ENCODE results near the gene PIGQ.
A peak's percentile ranks its signal among the peaks of the same experiment; 100 is the strongest.

The PIGQ gene

DNA sequence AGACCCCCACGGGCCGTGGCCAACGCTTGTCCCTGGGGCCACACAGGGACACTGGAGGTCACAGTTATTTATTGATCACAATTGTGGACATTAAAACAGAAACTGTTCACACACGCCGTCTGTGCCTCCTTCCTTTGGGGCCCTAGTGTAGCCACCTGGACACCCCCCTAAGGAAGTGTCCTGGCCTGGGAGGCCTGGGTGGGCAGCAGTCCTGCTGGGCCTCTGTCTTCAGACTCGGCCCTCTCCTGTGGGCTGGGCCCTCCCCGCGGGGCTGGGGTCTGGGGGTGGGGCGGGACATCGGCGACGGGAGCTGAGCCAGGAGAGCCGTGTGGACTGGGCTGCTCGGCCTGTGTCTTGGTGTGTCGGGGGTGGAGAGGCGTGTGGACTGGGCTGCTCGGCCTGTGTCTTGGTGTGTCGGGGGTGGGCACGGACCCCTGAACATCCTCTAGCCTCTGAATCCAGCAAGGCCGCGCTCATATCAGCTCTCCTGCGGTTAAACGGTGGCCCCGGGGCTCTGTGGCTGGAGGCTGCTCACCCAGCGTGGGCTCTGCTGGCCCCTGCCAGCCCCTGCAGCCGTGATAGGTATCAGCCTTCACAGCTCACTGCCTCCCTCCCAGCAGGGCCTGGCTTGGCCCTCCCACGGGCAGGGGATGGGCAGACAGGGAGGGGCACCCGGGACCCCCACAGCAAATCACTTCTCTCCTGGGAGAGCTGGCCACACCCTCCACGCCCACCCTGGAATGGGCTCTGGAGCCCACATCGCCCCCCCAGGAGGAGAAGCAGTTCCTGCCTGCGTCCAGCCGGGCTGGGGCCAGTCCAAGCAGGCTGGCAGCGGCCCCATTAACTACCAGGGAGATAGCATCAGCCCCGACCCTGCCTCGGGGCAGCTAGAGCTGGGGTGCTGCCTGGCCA, 4.1 kb upstream of the PIGQ start:
- H3K36me3 Mint-ChIP-seq (ENCODE audit: low read depth), result no peaks in the 10 kb centered on the region
- H3K4me1 Mint-ChIP-seq (ENCODE audit: low read depth), result peaks cover 14% of the 10 kb centered on the region
- DNase-seq (ENCODE audit: low spot score), result no peak
- H3K27me3 Mint-ChIP-seq (ENCODE audit: low read depth), result peaks cover 6% of the 10 kb centered on the region
- H3K27ac Mint-ChIP-seq, result no peak overlapping the region
- H3K4me3 Mint-ChIP-seq, result no peak overlapping the region
- no peaks in the 10 kb centered on the region for H3K9me3 Mint-ChIP-seq

DNA sequence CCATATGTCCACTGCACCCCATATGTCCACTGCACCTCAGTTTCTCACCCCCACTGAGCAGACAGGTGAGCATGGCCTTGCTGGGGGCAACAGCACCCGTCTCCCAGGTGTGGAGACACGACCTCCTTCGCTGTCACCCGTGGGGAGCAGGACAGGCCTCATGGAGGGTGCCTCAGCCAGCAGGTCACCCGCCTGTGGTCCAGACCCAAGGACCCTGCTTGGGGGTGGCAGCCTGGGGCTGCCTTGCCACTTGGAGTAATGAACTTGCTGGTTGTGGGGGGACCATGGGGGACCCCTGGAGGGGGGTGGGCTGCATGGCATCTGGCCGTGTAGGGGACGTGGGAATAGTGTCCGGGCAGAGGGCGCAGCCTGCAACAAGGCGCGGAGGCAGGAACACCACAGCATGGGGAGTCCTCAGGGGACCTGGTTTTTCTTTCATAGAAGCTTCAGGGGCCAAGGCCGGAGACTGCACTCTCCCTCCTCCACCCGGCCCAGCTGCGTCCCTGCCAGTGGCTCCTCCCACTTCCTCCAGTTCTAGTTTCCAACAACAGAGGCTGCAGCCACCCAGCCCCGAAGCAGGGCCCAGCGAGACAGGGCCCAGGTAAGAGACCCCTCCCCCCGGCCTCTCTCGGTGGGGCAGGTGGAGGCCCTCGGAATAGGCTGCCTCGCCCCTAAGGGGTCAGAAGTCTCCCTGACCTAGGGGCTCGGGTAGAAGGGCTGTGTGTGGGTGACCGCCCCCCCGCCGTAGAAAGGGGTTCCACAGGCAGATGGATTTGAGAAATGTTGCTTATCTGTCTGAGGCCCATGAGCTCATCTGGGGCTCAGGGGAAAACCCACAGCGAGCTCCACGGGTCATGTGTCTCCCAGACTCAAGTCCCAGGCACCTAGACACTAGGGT, 3.0 kb upstream of the PIGQ start, which contains the start of gene NHLRC4:
NHLRC4 (plus strand) TSS at position 531 of the 898 bp plus-strand sequence. CDS start 1,043 bp downstream, outside the sequence.
- peak; percentile 53 for DNase-seq (ENCODE audit: low spot score)
- Mint-ChIP-seq H3K27ac (peak within 1 kb of the TSS; percentile 80), H3K9me3 (no peaks in the 10 kb centered on the region), H3K4me3 (peak within 1 kb of the TSS; percentile 73), H3K36me3 (ENCODE audit: low read depth) (no peaks in the 10 kb centered on the region), H3K27me3 (ENCODE audit: low read depth) (peaks cover 6% of the 10 kb centered on the region), H3K4me1 (ENCODE audit: low read depth) (peaks cover 23% of the 10 kb centered on the region)

DNA sequence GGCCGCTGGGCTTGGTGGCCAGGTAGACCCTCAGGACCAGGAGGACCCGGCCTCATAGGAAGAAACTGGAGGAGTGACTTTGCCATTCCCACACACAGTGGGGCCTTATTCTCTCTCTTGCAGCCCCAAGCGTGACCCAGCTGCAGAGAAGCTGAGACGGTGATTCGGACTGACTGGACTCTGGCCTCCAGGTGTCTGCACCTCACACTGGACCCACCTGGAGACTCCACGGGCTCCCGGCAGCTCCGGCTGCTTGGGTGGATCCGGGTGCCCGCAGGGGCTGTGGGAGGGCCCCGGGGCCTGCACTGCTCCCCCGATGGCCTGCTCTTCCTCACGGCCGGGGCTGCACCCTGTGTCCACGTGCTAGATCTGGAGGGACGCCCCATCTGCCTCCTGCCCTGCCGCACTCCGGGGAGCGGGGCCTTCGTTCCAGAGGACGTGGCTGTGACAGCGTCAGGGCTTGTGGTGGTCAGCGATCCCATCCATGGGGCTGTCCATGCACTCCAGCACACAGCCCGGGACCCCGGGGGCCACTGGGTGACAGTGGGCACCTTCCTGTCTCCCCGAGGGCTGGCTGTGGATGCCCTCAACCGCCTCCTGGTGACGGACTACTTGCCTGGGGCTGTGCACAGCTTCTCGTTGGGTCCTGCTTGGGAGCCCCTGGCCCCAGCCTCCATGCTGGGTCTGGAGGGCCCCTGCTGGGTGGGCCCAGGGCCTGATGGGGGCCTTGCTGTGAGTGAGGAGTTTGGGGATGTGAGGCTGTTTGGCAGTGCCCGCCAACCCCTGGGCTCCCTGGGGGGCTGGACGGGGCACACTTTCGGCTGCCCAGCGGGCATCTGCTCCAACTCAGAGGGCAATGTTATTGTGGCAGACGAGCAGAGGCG, 2.2 kb upstream of the PIGQ start:
- peak overlapping the region; percentile 80 for H3K27ac Mint-ChIP-seq
- H3K36me3 Mint-ChIP-seq (ENCODE audit: low read depth), result no peaks in the 10 kb centered on the region
- H3K4me3 Mint-ChIP-seq, result peak overlapping the region; percentile 73
- no peaks in the 10 kb centered on the region for H3K9me3 Mint-ChIP-seq
- H3K4me1 Mint-ChIP-seq (ENCODE audit: low read depth), result peaks cover 26% of the 10 kb centered on the region
- no peak for DNase-seq (ENCODE audit: low spot score)
- H3K27me3 Mint-ChIP-seq (ENCODE audit: low read depth), result peaks cover 2% of the 10 kb centered on the region

- no peaks in the 10 kb centered on the region for H3K9me3 Mint-ChIP-seq
- peak overlapping the region; percentile 87 for H3K4me3 Mint-ChIP-seq
- peaks cover 26% of the 10 kb centered on the region for H3K4me1 Mint-ChIP-seq (ENCODE audit: low read depth)
- H3K27me3 Mint-ChIP-seq (ENCODE audit: low read depth), result no peaks in the 10 kb centered on the region
- no peaks in the 10 kb centered on the region for H3K36me3 Mint-ChIP-seq (ENCODE audit: low read depth)
- peak overlapping the region; percentile 80 for H3K27ac Mint-ChIP-seq
- DNase-seq (ENCODE audit: low spot score), result no peak
These were observed 1.1 kb upstream of the PIGQ start for GRCh38 chr16:568401-569258.

GRCh38 chr16:572865-573650, 3.3 kb downstream of the PIGQ start:
- DNase-seq (ENCODE audit: low spot score), result no peak
- H3K36me3 Mint-ChIP-seq (ENCODE audit: low read depth), result no peaks in the 10 kb centered on the region
- peaks cover 19% of the 10 kb centered on the region for H3K4me1 Mint-ChIP-seq (ENCODE audit: low read depth)
- no peak overlapping the region for H3K27ac Mint-ChIP-seq
- no peak overlapping the region for H3K4me3 Mint-ChIP-seq
- H3K27me3 Mint-ChIP-seq (ENCODE audit: low read depth), result no peaks in the 10 kb centered on the region
- H3K9me3 Mint-ChIP-seq, result no peaks in the 10 kb centered on the region

DNA sequence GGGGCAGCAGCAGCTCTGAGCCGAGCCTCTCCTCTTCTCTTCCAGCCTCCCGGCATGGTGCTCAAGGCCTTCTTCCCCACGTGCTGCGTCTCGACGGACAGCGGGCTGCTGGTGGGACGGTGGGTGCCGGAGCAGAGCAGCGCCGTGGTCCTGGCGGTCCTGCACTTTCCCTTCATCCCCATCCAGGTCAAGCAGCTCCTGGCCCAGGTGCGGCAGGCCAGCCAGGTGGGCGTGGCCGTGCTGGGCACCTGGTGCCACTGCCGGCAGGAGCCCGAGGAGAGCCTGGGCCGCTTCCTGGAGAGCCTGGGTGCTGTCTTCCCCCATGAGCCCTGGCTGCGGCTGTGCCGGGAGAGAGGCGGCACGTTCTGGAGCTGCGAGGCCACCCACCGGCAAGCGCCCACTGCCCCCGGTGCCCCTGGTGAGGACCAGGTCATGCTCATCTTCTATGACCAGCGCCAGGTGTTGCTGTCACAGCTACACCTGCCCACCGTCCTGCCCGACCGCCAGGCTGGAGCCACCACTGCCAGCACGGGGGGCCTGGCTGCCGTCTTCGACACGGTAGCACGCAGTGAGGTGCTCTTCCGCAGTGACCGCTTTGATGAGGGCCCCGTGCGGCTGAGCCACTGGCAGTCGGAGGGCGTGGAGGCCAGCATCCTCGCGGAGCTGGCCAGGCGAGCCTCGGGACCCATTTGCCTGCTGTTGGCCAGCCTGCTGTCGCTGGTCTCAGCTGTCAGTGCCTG, 4.4 kb downstream of the PIGQ start:
- no peak for DNase-seq (ENCODE audit: low spot score)
- Mint-ChIP-seq H3K4me3 (no peak overlapping the region), H3K4me1 (ENCODE audit: low read depth) (peaks cover 16% of the 10 kb centered on the region), H3K27me3 (ENCODE audit: low read depth) (no peaks in the 10 kb centered on the region), H3K36me3 (ENCODE audit: low read depth) (no peaks in the 10 kb centered on the region), H3K27ac (no peak overlapping the region), H3K9me3 (no peaks in the 10 kb centered on the region)

- no peak overlapping the region for H3K4me3 Mint-ChIP-seq
- H3K36me3 Mint-ChIP-seq (ENCODE audit: low read depth), result no peaks in the 10 kb centered on the region
- no peaks in the 10 kb centered on the region for H3K27me3 Mint-ChIP-seq (ENCODE audit: low read depth)
- no peak overlapping the region for H3K27ac Mint-ChIP-seq
- no peak for DNase-seq (ENCODE audit: low spot score)
- no peaks in the 10 kb centered on the region for H3K9me3 Mint-ChIP-seq
- H3K4me1 Mint-ChIP-seq (ENCODE audit: low read depth), result peaks cover 13% of the 10 kb centered on the region
These were observed 5.8 kb downstream of the PIGQ start for GRCh38 chr16:575354-576196.

DNA sequence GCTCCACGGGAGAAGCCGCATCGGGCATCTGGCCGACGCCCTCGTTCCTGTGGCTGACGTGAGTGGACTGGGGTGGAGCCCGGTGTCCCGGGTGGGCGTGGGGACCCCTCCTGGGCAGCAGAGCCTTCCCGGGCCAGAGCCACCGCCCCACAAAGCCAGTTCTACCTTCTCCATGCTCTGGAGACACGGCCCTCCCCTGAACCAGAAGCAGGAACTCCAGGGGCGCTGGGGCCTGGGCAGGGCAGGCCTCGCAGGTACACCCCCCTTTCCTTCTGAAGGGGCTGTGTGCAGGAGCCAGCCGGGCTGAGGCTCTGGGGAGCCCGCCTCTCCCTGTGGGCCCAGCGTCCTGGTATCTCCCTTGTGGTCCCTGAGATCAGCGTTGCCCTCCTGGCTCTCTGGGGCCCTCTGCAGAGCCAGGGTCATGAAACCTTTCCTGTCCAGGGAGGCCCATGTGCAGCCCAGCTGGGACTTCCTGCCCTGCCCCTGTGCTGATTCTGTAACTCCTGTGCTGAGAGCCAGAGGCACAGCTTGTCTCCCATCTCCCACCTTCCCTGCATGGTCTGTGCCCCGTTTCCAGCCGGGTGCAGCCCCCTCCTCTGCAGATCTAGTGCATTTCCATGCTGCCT, 6.5 kb downstream of the PIGQ start:
- H3K9me3 Mint-ChIP-seq, result no peaks in the 10 kb centered on the region
- H3K4me3 Mint-ChIP-seq, result no peak overlapping the region
- no peaks in the 10 kb centered on the region for H3K27me3 Mint-ChIP-seq (ENCODE audit: low read depth)
- H3K36me3 Mint-ChIP-seq (ENCODE audit: low read depth), result no peaks in the 10 kb centered on the region
- H3K27ac Mint-ChIP-seq, result no peak overlapping the region
- peaks cover 7% of the 10 kb centered on the region for H3K4me1 Mint-ChIP-seq (ENCODE audit: low read depth)
- no peak for DNase-seq (ENCODE audit: low spot score)

GRCh38 chr16:576823-577201, 7.0 kb downstream of the PIGQ start:
- no peak overlapping the region for H3K4me3 Mint-ChIP-seq
- peaks cover 2% of the 10 kb centered on the region for H3K4me1 Mint-ChIP-seq (ENCODE audit: low read depth)
- no peaks in the 10 kb centered on the region for H3K36me3 Mint-ChIP-seq (ENCODE audit: low read depth)
- no peak overlapping the region for H3K27ac Mint-ChIP-seq
- no peaks in the 10 kb centered on the region for H3K27me3 Mint-ChIP-seq (ENCODE audit: low read depth)
- DNase-seq (ENCODE audit: low spot score), result no peak
- H3K9me3 Mint-ChIP-seq, result no peaks in the 10 kb centered on the region

GRCh38 chr16:577796-578195, 8.0 kb downstream of the PIGQ start:
- Mint-ChIP-seq H3K27ac (no peak overlapping the region), H3K4me3 (no peak overlapping the region), H3K9me3 (no peaks in the 10 kb centered on the region), H3K36me3 (ENCODE audit: low read depth) (no peaks in the 10 kb centered on the region), H3K27me3 (ENCODE audit: low read depth) (no peaks in the 10 kb centered on the region), H3K4me1 (ENCODE audit: low read depth) (no peaks in the 10 kb centered on the region)
- no peak for DNase-seq (ENCODE audit: low spot score)

Measured in T-helper 2 cell treated with Interferon-gamma antibody and Interleukin-4, amounts not matched to agents 5 μg/mL and 100 μg/mL, for 36 hours (primary cell).